K562 (cell line): Measurements from ENCODE around the gene CCSER2. TPM values are rescaled to one million over a fixed set of nuclear protein-coding genes. Genes with fewer than 3 reads are reported as not detected.

ENCODE experiments used
- CBX1 ChIP-seq: sonication (generic); IDR thresholded peaks from 2 replicates; pipeline ENCODE4 v1.6.1; 2016; ENCODE audit warnings: antibody characterized with exemption, low read depth, mild to moderate bottlenecking
- CHD4 ChIP-seq: fragments of 200-600 bp; sonication (generic); IDR thresholded peaks from 3 replicates; pipeline ENCODE4 v1.6.1; 2012; ENCODE audit warnings: low read depth, mild to moderate bottlenecking, mixed read lengths, low read length, inconsistent platforms; ENCODE audit not compliant: insufficient read depth, insufficient replicate concordance, poor library complexity, severe bottlenecking
- E2F4 ChIP-seq: sonication (generic); formaldehyde crosslinking; IDR thresholded peaks from 2 replicates; pipeline ENCODE4 v1.8.0; 2022; ENCODE audit warnings: mild to moderate bottlenecking, low read depth, missing genetic modification reagents
- FOXO4 ChIP-seq: fragments of 450-650 bp; formaldehyde crosslinking; IDR thresholded peaks from 2 replicates; pipeline ENCODE4 v1.4.0; 2020; ENCODE audit warnings: mild to moderate bottlenecking, moderate library complexity
- HMG20A ChIP-seq: fragments of 450-650 bp; formaldehyde crosslinking; conservative IDR thresholded peaks from 2 replicates; pipeline ENCODE4 v1.4.0; 2020; ENCODE audit warnings: mild to moderate bottlenecking, mixed read lengths
- MAFG ChIP-seq: fragments of 450-650 bp; conservative IDR thresholded peaks from 2 replicates; pipeline ENCODE4 v1.6.1; 2016; ENCODE audit warnings: missing genetic modification characterization, missing compliant biosample characterization
- MCM5 ChIP-seq: fragments of 450-650 bp; IDR thresholded peaks from 2 replicates; pipeline ENCODE4 v1.6.1; 2016; ENCODE audit warnings: low read depth
- PRDM10 ChIP-seq: fragments of 450-650 bp; IDR thresholded peaks from 2 replicates; pipeline ENCODE4 v1.6.1; 2018; ENCODE audit not compliant: partially characterized antibody
- TAF7 ChIP-seq: fragments of 450-650 bp; IDR thresholded peaks from 2 replicates; pipeline ENCODE4 v1.6.1; 2016; ENCODE audit warnings: missing genetic modification characterization, missing compliant biosample characterization
- TFAP4 ChIP-seq: sonication (generic); formaldehyde crosslinking; IDR thresholded peaks from 2 replicates; pipeline ENCODE4 v1.8.0; 2022; ENCODE audit warnings: missing genetic modification reagents, mild to moderate bottlenecking, moderate library complexity, borderline replicate concordance
- THAP7 ChIP-seq: fragments of 250-450 bp; sonication (Bioruptor Pico); IDR thresholded peaks from 2 replicates; pipeline ENCODE4 v1.5.0; 2021
- UBTF ChIP-seq, 2 experiments: IDR thresholded peaks; 2 replicates each; pipeline ENCODE4 v1.6.1; 2012; ENCODE audit warnings: improper control_type of control experiment in 2 of 2, low read depth in 2 of 2, low read length in 2 of 2, borderline replicate concordance in 1 of 2
- ZC3H4 ChIP-seq: sonication (generic); formaldehyde crosslinking; IDR thresholded peaks from 2 replicates; pipeline ENCODE4 v1.9.0; 2021; ENCODE audit warnings: missing genetic modification reagents, borderline replicate concordance
- ZFP1 ChIP-seq: fragments of 450-650 bp; formaldehyde crosslinking; IDR thresholded peaks from 2 replicates; pipeline ENCODE4 v1.4.0; 2020; ENCODE audit warnings: mild to moderate bottlenecking, mixed read lengths
- ZNF224 ChIP-seq: sonication (generic); formaldehyde crosslinking; IDR thresholded peaks from 2 replicates; pipeline ENCODE4 v1.8.0; 2022; ENCODE audit warnings: mild to moderate bottlenecking, missing genetic modification reagents
- ZNF277 ChIP-seq: fragments of 250-450 bp; sonication (Bioruptor Pico); IDR thresholded peaks from 2 replicates; pipeline ENCODE4 v1.8.0; 2022; ENCODE audit warnings: inconsistent platforms, mild to moderate bottlenecking, moderate library complexity, borderline replicate concordance
- polyA plus RNA-seq, 8 experiments: library from polyadenylated mRNA; depleted of rRNA in 4 of 8; stranded (reverse) in 5 of 8; unstranded in 3 of 8; fragments of >200 nt; fragmentation: Nextera tagmentation in 2 of 8; fragmentation: Illumina TruSeq in 1 of 8; extraction: Ambion mirVana in 2 of 8; extraction: Trizol in 1 of 8; gene quantifications; 2 replicates each; pipeline versions ENCODE4 v1.2.1 to v1.2.3, GENCODE V29; 2011 to 2014; ENCODE audit warnings: inconsistent platforms in 1 of 8, missing spikeins in 1 of 8
- total RNA-seq, 7 experiments: library from RNA; depleted of rRNA in 6 of 7; stranded (reverse); fragments of >200 nt in 6 of 7; fragmentation: Illumina TruSeq in 2 of 7; extraction: Trizol in 2 of 7; gene quantifications; 2 replicates each; pipeline versions ENCODE4 v1.2.1 to v1.2.3, GENCODE V29; 2011 to 2021; ENCODE audit warnings: low replicate concordance in 1 of 7

CCSER2 gene
- total and polyA plus RNA-seq, 9 of the 15 experiments (the other 6 are each of a cell fraction or from before 2014, with no cell fraction given) = 2.7 to 15.1 (median 9.7) TPM

- TF ChIP-seq FOXO4 = no peak
- TF ChIP-seq CHD4 = no peak
- TF ChIP-seq UBTF (IDR thresholded peaks at IDR 0.05; ENCODE audit: borderline replicate concordance in 1 of 2, low read depth in 2 of 2, low read length in 2 of 2) = no peak
- no peak for TF ChIP-seq ZNF224 (CRISPR knock-in tag)
- TF ChIP-seq THAP7 = no peak
- TF ChIP-seq CBX1 = no peak
- TF ChIP-seq ZFP1 (CRISPR knock-in tag) = no peak
- TF ChIP-seq TAF7 (tag) = no peak
- TF ChIP-seq TFAP4 (CRISPR knock-in tag) = no peak
- TF ChIP-seq HMG20A (CRISPR knock-in tag) = no peak
- no peak for TF ChIP-seq E2F4 (CRISPR knock-in tag)
- TF ChIP-seq PRDM10 = no peak
- TF ChIP-seq MAFG (tag) = peak; percentile 57
- TF ChIP-seq ZNF277 = no peak
- TF ChIP-seq ZC3H4 (CRISPR knock-in tag) = no peak
- TF ChIP-seq MCM5 = no peak
- TF ChIP-seq, all 486 proteins: peak for 7
Observed at GRCh38 chr10:84405662-84406061, 77.3 kb downstream of the CCSER2 start (continued).
